Stimulated activated CD4-positive, alpha-beta T cell treated with anti-CD3 and anti-CD28 coated beads, Interleukin-15, amount 100 ng/mL, for 48 hours (primary cell): ENCODE data around the gene PELI2.
"Not testable (repeated sequence)": the region's sequence is repeated elsewhere in the genome, so short reads cannot be mapped to it uniquely, and the experiment has no call there.

Experiments used
- DNase-seq, 2 donors: peaks; one replicate each; pipeline ENCODE4 v3.0.0-alpha.2; 2020; ENCODE audit warnings: low read depth in 2 of 2

The PELI2 gene

GRCh38 chr14:56143025-56143424 is 24.8 kb downstream of the PELI2 start:
- DNase-seq: no peak

GRCh38 chr14:56144176-56144575 is 26.0 kb downstream of the PELI2 start:
- no peak for DNase-seq

- DNase-seq: no peak
These were observed 27.1 kb downstream of the PELI2 start for GRCh38 chr14:56145181-56145769.

- no peak for DNase-seq
These were observed 27.8 kb downstream of the PELI2 start for GRCh38 chr14:56145965-56146364.

GRCh38 chr14:56147449-56147848 is 29.2 kb downstream of the PELI2 start:
- DNase-seq: no peak

- DNase-seq: no peak
These were observed 30.0 kb downstream of the PELI2 start for GRCh38 chr14:56147986-56148901.

- DNase-seq: no peak
These were observed 30.9 kb downstream of the PELI2 start for GRCh38 chr14:56149151-56149550.

GRCh38 chr14:56149995-56150394 is 31.8 kb downstream of the PELI2 start:
- no peak for DNase-seq

GRCh38 chr14:56150645-56151345 is 32.6 kb downstream of the PELI2 start:
- no peak for DNase-seq

- no peak for DNase-seq
These were observed 34.0 kb downstream of the PELI2 start for GRCh38 chr14:56152221-56152620.

GRCh38 chr14:56153267-56153666 is 35.1 kb downstream of the PELI2 start:
- DNase-seq: no peak

- DNase-seq: no peak
These were observed 36.1 kb downstream of the PELI2 start for GRCh38 chr14:56154321-56154720.

GRCh38 chr14:56156096-56156495 is 37.9 kb downstream of the PELI2 start:
- no peak for DNase-seq

- no peak for DNase-seq
These were observed 40.9 kb downstream of the PELI2 start for GRCh38 chr14:56159066-56159465.

- no peak for DNase-seq
These were observed 41.9 kb downstream of the PELI2 start for GRCh38 chr14:56160088-56160487.

GRCh38 chr14:56161658-56162057 is 43.4 kb downstream of the PELI2 start:
- DNase-seq: no peak

GRCh38 chr14:56162476-56162875 is 44.3 kb downstream of the PELI2 start:
- DNase-seq: no peak

GRCh38 chr14:56166579-56166978 is 48.4 kb downstream of the PELI2 start:
- DNase-seq: not testable (repeated sequence)

- DNase-seq: no peak
These were observed 49.9 kb downstream of the PELI2 start for GRCh38 chr14:56168007-56168616.

- no peak for DNase-seq
These were observed 51.8 kb downstream of the PELI2 start for GRCh38 chr14:56170028-56170427.

- no peak for DNase-seq
These were observed 52.7 kb downstream of the PELI2 start for GRCh38 chr14:56170877-56171422.

- no peak for DNase-seq
These were observed 53.9 kb downstream of the PELI2 start for GRCh38 chr14:56172074-56172473.
